HG03442 (cell line): ENCODE data around the gene MIS12.

Experiments used
- ATAC-seq: cut with Tn5 transposase; IDR thresholded peaks from one replicate; pipeline ENCODE4 v1.9.1; 2021; ENCODE audit warnings: mild to moderate bottlenecking, moderate library complexity; ENCODE audit not compliant: unreplicated experiment

MIS12 gene

GRCh38 chr17:5499476-5500231, 13.3 kb downstream of the MIS12 start:
- ATAC-seq: no peak

GRCh38 chr17:5500247-5500588, 13.9 kb downstream of the MIS12 start:
- no peak for ATAC-seq

- peak; percentile 39 for ATAC-seq
Measured at GRCh38 chr17:5500589-5501391, 14.4 kb downstream of the MIS12 start.

- no peak for ATAC-seq
Measured at GRCh38 chr17:5501685-5502084, 15.3 kb downstream of the MIS12 start.

- ATAC-seq: no peak
Measured at GRCh38 chr17:5502552-5502951, 16.2 kb downstream of the MIS12 start.

- no peak for ATAC-seq
Measured at GRCh38 chr17:5506307-5506706, 19.9 kb downstream of the MIS12 start.

- no peak for ATAC-seq
Measured at GRCh38 chr17:5508810-5509209, 22.4 kb downstream of the MIS12 start.

- ATAC-seq: no peak
Measured at GRCh38 chr17:5509482-5509881, 23.1 kb downstream of the MIS12 start.

GRCh38 chr17:5510771-5511170, 24.4 kb downstream of the MIS12 start:
- no peak for ATAC-seq

GRCh38 chr17:5511401-5512225, 25.2 kb downstream of the MIS12 start:
- no peak for ATAC-seq

- no peak for ATAC-seq
Measured at GRCh38 chr17:5513628-5514027, 27.3 kb downstream of the MIS12 start.

GRCh38 chr17:5514976-5515375, 28.6 kb downstream of the MIS12 start:
- no peak for ATAC-seq

- no peak for ATAC-seq
Measured at GRCh38 chr17:5516060-5516792, 29.9 kb downstream of the MIS12 start.

- no peak for ATAC-seq
Measured at GRCh38 chr17:5522476-5522875, 36.1 kb downstream of the MIS12 start.

GRCh38 chr17:5523249-5523648, 36.9 kb downstream of the MIS12 start:
- no peak for ATAC-seq

GRCh38 chr17:5526821-5527598, 40.6 kb downstream of the MIS12 start:
- no peak for ATAC-seq

GRCh38 chr17:5527601-5528250, 41.4 kb downstream of the MIS12 start:
- no peak for ATAC-seq

- ATAC-seq: no peak
Measured at GRCh38 chr17:5530265-5531084, 44.1 kb downstream of the MIS12 start.

GRCh38 chr17:5531085-5531418, 44.7 kb downstream of the MIS12 start:
- ATAC-seq: no peak
